NT2/D1 (cell line): ENCODE data around the gene LRRC9.

ENCODE experiments used
- YY1 ChIP-seq: IDR thresholded peaks from 2 replicates; pipeline ENCODE4 v1.6.1; 2011; ENCODE audit not compliant: insufficient read length, insufficient read depth
- ZNF274 ChIP-seq: IDR thresholded peaks from 2 replicates; pipeline ENCODE4 v1.6.1; 2011; ENCODE audit warnings: mild to moderate bottlenecking, low read depth, low read length

DNA sequence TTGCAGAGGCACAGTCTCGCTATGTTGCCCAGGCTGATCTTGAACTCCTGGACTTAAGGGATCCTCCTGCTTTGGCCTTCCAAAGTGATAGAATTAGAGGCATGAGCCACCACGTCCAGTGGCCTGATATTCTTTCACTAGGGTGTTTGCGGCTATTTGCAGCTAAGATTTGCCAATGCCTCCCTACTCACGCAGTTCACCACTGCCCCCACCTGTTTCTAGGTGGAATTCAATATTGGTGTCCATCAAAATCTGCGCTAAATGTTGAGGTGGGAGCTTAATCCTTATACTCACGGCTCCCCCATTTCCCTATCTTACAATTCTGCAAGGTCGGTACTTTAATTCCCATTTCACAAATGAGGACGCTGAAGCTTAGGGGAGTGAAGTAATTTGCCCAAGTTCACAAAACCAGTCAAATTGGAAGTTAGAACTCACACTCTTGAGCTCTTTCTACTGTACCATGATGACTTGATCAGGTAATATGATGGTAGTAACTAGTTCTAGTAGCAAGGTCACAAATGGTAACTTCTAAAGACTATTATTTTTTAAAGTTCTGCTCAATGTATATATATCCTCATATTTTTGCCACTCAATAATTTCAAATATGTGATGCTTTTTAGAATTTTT, 22.1 kb upstream of the LRRC9 start:
- TF ChIP-seq YY1 (no peak), ZNF274 (no peak)
